ENCODE results near the gene ACLY.
A peak's percentile ranks its signal among the peaks of the same experiment; 100 is the strongest.
"Not testable (repeated sequence)": the region's sequence is repeated elsewhere in the genome, so short reads cannot be mapped to it uniquely, and the experiment has no call there.

ACLY gene

GRCh38 chr17:41932816-41933389 lies 14.2 kb upstream of the ACLY start:
- Histone ChIP-seq H3K36me3 (ENCODE audit: control insufficient read depth, insufficient read depth, low read length) (peaks cover 3% of the 10 kb centered on the region), H3K4me3 (ENCODE audit: low read length) (no peak overlapping the region), H3K27me3 (ENCODE audit: control insufficient read depth, insufficient read depth, low read length) (no peaks in the 10 kb centered on the region), H3K9ac (ENCODE audit: low read length) (no peak overlapping the region), H3K27ac (ENCODE audit: low read depth, low read length) (no peak overlapping the region), H3K4me1 (ENCODE audit: control insufficient read depth, insufficient read depth, low read length) (peaks cover 5% of the 10 kb centered on the region)

- H3K27me3 ChIP-seq (ENCODE audit: control insufficient read depth, insufficient read depth, low read length); H3K9ac ChIP-seq (ENCODE audit: low read length); H3K4me3 ChIP-seq (ENCODE audit: low read length); H3K27ac ChIP-seq (ENCODE audit: low read depth, low read length); H3K4me1 ChIP-seq (ENCODE audit: control insufficient read depth, insufficient read depth, low read length); H3K36me3 ChIP-seq (ENCODE audit: control insufficient read depth, insufficient read depth, low read length): not testable (repeated sequence)
Measured at GRCh38 chr17:41931715-41932114, 13.0 kb upstream of the ACLY start.

- not testable (repeated sequence) for H3K27me3 ChIP-seq (ENCODE audit: control insufficient read depth, insufficient read depth, low read length); H3K9ac ChIP-seq (ENCODE audit: low read length); H3K36me3 ChIP-seq (ENCODE audit: control insufficient read depth, insufficient read depth, low read length); H3K4me1 ChIP-seq (ENCODE audit: control insufficient read depth, insufficient read depth, low read length); H3K27ac ChIP-seq (ENCODE audit: low read depth, low read length)
- H3K4me3 ChIP-seq (ENCODE audit: low read length), result peak overlapping the region; percentile 66
Measured at GRCh38 chr17:41930833-41931156, 12.0 kb upstream of the ACLY start.

- no peaks in the 10 kb centered on the region for H3K36me3 ChIP-seq (ENCODE audit: control insufficient read depth, insufficient read depth, low read length)
- peaks cover 5% of the 10 kb centered on the region for H3K4me1 ChIP-seq (ENCODE audit: control insufficient read depth, insufficient read depth, low read length)
- peak within 1 kb of the TSS; percentile 66 for H3K4me3 ChIP-seq (ENCODE audit: low read length)
- peak within 1 kb of the TSS; percentile 2 for H3K9ac ChIP-seq (ENCODE audit: low read length)
- H3K27ac ChIP-seq (ENCODE audit: low read depth, low read length), result peak within 1 kb of the TSS; percentile 78
- H3K27me3 ChIP-seq (ENCODE audit: control insufficient read depth, insufficient read depth, low read length), result no peaks in the 10 kb centered on the region
Measured at GRCh38 chr17:41930009-41930832, 11.5 kb upstream of the ACLY start, which contains the start of gene ODAD4. Gene ODAD4, plus strand, starts transcription at chr17:41930617. Its CDS starts 107 bp downstream, at chr17:41930724.

- H3K4me1 ChIP-seq (ENCODE audit: control insufficient read depth, insufficient read depth, low read length), result peaks cover 5% of the 10 kb centered on the region
- H3K27me3 ChIP-seq (ENCODE audit: control insufficient read depth, insufficient read depth, low read length), result no peaks in the 10 kb centered on the region
- H3K27ac ChIP-seq (ENCODE audit: low read depth, low read length), result no peak overlapping the region
- no peak overlapping the region for H3K4me3 ChIP-seq (ENCODE audit: low read length)
- H3K36me3 ChIP-seq (ENCODE audit: control insufficient read depth, insufficient read depth, low read length), result no peaks in the 10 kb centered on the region
- no peak overlapping the region for H3K9ac ChIP-seq (ENCODE audit: low read length)
Measured at GRCh38 chr17:41928693-41929251, 10.0 kb upstream of the ACLY start.

- no peak overlapping the region for H3K4me3 ChIP-seq (ENCODE audit: low read length)
- H3K4me1 ChIP-seq (ENCODE audit: control insufficient read depth, insufficient read depth, low read length), result peaks cover 5% of the 10 kb centered on the region
- H3K9ac ChIP-seq (ENCODE audit: low read length), result no peak overlapping the region
- H3K36me3 ChIP-seq (ENCODE audit: control insufficient read depth, insufficient read depth, low read length), result no peaks in the 10 kb centered on the region
- no peak overlapping the region for H3K27ac ChIP-seq (ENCODE audit: low read depth, low read length)
- H3K27me3 ChIP-seq (ENCODE audit: control insufficient read depth, insufficient read depth, low read length), result no peaks in the 10 kb centered on the region
Measured at GRCh38 chr17:41925991-41926590, 7.3 kb upstream of the ACLY start.

- H3K36me3 ChIP-seq (ENCODE audit: control insufficient read depth, insufficient read depth, low read length), result no peaks in the 10 kb centered on the region
- peaks cover 10% of the 10 kb centered on the region for H3K4me1 ChIP-seq (ENCODE audit: control insufficient read depth, insufficient read depth, low read length)
- H3K27ac ChIP-seq (ENCODE audit: low read depth, low read length), result no peak overlapping the region
- H3K9ac ChIP-seq (ENCODE audit: low read length), result no peak overlapping the region
- H3K4me3 ChIP-seq (ENCODE audit: low read length), result no peak overlapping the region
- no peaks in the 10 kb centered on the region for H3K27me3 ChIP-seq (ENCODE audit: control insufficient read depth, insufficient read depth, low read length)
Measured at GRCh38 chr17:41920580-41920955, 1.8 kb upstream of the ACLY start.

GRCh38 chr17:41919840-41920579 lies 1.3 kb upstream of the ACLY start:
- no peak overlapping the region for H3K9ac ChIP-seq (ENCODE audit: low read length)
- peak overlapping the region; percentile 80 for H3K27ac ChIP-seq (ENCODE audit: low read depth, low read length)
- no peaks in the 10 kb centered on the region for H3K36me3 ChIP-seq (ENCODE audit: control insufficient read depth, insufficient read depth, low read length)
- H3K27me3 ChIP-seq (ENCODE audit: control insufficient read depth, insufficient read depth, low read length), result no peaks in the 10 kb centered on the region
- H3K4me1 ChIP-seq (ENCODE audit: control insufficient read depth, insufficient read depth, low read length), result peaks cover 10% of the 10 kb centered on the region
- H3K4me3 ChIP-seq (ENCODE audit: low read length), result peak overlapping the region; percentile 82

GRCh38 chr17:41919165-41919817 lies 540 bp upstream of the ACLY start:
- H3K27ac ChIP-seq (ENCODE audit: low read depth, low read length), result peak overlapping the region; percentile 80
- peaks cover 10% of the 10 kb centered on the region for H3K4me1 ChIP-seq (ENCODE audit: control insufficient read depth, insufficient read depth, low read length)

GRCh38 chr17:41917679-41918313 lies 955 bp downstream of the ACLY start:
- peaks cover 5% of the 10 kb centered on the region for H3K36me3 ChIP-seq (ENCODE audit: control insufficient read depth, insufficient read depth, low read length)
- no peaks in the 10 kb centered on the region for H3K27me3 ChIP-seq (ENCODE audit: control insufficient read depth, insufficient read depth, low read length)
- H3K9ac ChIP-seq (ENCODE audit: low read length), result peak overlapping the region; percentile 39
- peak overlapping the region; percentile 94 for H3K4me3 ChIP-seq (ENCODE audit: low read length)
- peaks cover 10% of the 10 kb centered on the region for H3K4me1 ChIP-seq (ENCODE audit: control insufficient read depth, insufficient read depth, low read length)
- peak overlapping the region; percentile 90 for H3K27ac ChIP-seq (ENCODE audit: low read depth, low read length)

More at GRCh38 chr17:41919165-41919817, 540 bp upstream of the ACLY start:
- peak overlapping the region; percentile 82 for H3K4me3 ChIP-seq (ENCODE audit: low read length)
- H3K36me3 ChIP-seq (ENCODE audit: control insufficient read depth, insufficient read depth, low read length), result no peaks in the 10 kb centered on the region
- H3K27me3 ChIP-seq (ENCODE audit: control insufficient read depth, insufficient read depth, low read length), result no peaks in the 10 kb centered on the region
- peak overlapping the region; percentile 73 for H3K9ac ChIP-seq (ENCODE audit: low read length)

- H3K27ac ChIP-seq (ENCODE audit: low read depth, low read length), result no peak overlapping the region
- H3K36me3 ChIP-seq (ENCODE audit: control insufficient read depth, insufficient read depth, low read length), result peaks cover 12% of the 10 kb centered on the region
- no peak overlapping the region for H3K9ac ChIP-seq (ENCODE audit: low read length)
- H3K4me1 ChIP-seq (ENCODE audit: control insufficient read depth, insufficient read depth, low read length), result peaks cover 10% of the 10 kb centered on the region
- no peaks in the 10 kb centered on the region for H3K27me3 ChIP-seq (ENCODE audit: control insufficient read depth, insufficient read depth, low read length)
- peak overlapping the region; percentile 94 for H3K4me3 ChIP-seq (ENCODE audit: low read length)
Measured at GRCh38 chr17:41917192-41917591, 1.6 kb downstream of the ACLY start.

Data from rectal smooth muscle tissue (tissue), 1 donor.